IMR-90 (cell line): ENCODE measurements around the gene KCTD4. TPM values are rescaled to one million over a fixed set of nuclear protein-coding genes. Genes with fewer than 3 reads are reported as not detected.

Experiments used
- ATAC-seq: fragments of 200-7000 bp; cut with Tn5 transposase; 2 replicates; pipeline ENCODE4 v1.9.1; 2020; ENCODE audit warnings: low read depth, mild to moderate bottlenecking, moderate library complexity
- BruUV-seq: library from RNA; stranded (reverse); fragments of 400-500 nt; replicated peaks from 2 replicates; lab custom pipeline; 2021; lab: Mats Ljungman, UMichigan
- CTCF ChIA-PET: fragments of 300-600 bp; formaldehyde crosslinking; extraction: SDS; loops from one replicate; lab custom pipeline; 2021; ENCODE audit warnings: antibody characterized with exemption; lab: Yijun Ruan, JAX
- POLR2A ChIA-PET: fragments of 300-600 bp; sonication (Branson Sonifier 250); formaldehyde crosslinking; loops from one replicate; lab custom pipeline; 2022; ENCODE audit warnings: antibody characterized with exemption; ENCODE audit not compliant: unreplicated experiment; lab: Charles Lee
- DNase-seq: peaks from one replicate; pipeline ENCODE4 v3.0.0; 2013
- H2AFZ ChIP-seq: replicated peaks from 2 replicates; pipeline ENCODE3; 2013; ENCODE audit warnings: low read length, mild to moderate bottlenecking; ENCODE audit not compliant: poor library complexity
- H2AK5ac ChIP-seq: 2 replicates; pipeline ENCODE4 v1.6.1; 2013; ENCODE audit warnings: low read depth, low read length, inconsistent platforms
- H2AK9ac ChIP-seq: replicated peaks from 2 replicates; pipeline ENCODE3; 2013; ENCODE audit warnings: mild to moderate bottlenecking, low read depth, low read length, moderate library complexity; ENCODE audit not compliant: poor library complexity
- H2BK120ac ChIP-seq: 2 replicates; pipeline ENCODE4 v1.6.1; 2013; ENCODE audit warnings: low read depth, low read length, inconsistent platforms
- H2BK15ac ChIP-seq: 3 replicates; pipeline ENCODE4 v1.6.1; 2013; ENCODE audit warnings: low read depth, low read length, inconsistent platforms
- H2BK20ac ChIP-seq: 2 replicates; pipeline ENCODE4 v1.6.1; 2013; ENCODE audit warnings: low read depth, mild to moderate bottlenecking, inconsistent platforms, low read length, moderate library complexity
- H2BK5ac ChIP-seq: 2 replicates; pipeline ENCODE4 v1.6.1; 2013; ENCODE audit warnings: mild to moderate bottlenecking, low read depth, low read length, inconsistent platforms; ENCODE audit not compliant: poor library complexity, severe bottlenecking
- H3K14ac ChIP-seq: replicated peaks from 2 replicates; pipeline ENCODE4 v1.6.1; 2013; ENCODE audit warnings: low read depth, low read length, inconsistent platforms
- H3K18ac ChIP-seq: 2 replicates; pipeline ENCODE4 v1.6.1; 2013; ENCODE audit warnings: low read depth, low read length, control low read depth
- H3K23ac ChIP-seq: 2 replicates; pipeline ENCODE4 v1.6.1; 2013; ENCODE audit warnings: low read depth, low read length, inconsistent platforms
- H3K27ac ChIP-seq: 2 replicates; pipeline ENCODE4 v1.5.1; 2013; ENCODE audit warnings: mild to moderate bottlenecking, control low read depth, low read length; ENCODE audit not compliant: insufficient read depth
- H3K27me3 ChIP-seq: 2 replicates; pipeline ENCODE4 v1.6.1; 2013; ENCODE audit warnings: low read length; ENCODE audit not compliant: control insufficient read depth, insufficient read depth
- H3K36me3 ChIP-seq: 2 replicates; pipeline ENCODE4 v1.6.1; 2013; ENCODE audit warnings: low read length, mixed read lengths; ENCODE audit not compliant: control insufficient read depth, insufficient read depth
- H3K4ac ChIP-seq: 2 replicates; pipeline ENCODE4 v1.6.1; 2013; ENCODE audit warnings: low read depth, low read length, inconsistent platforms
- H3K4me1 ChIP-seq: 2 replicates; pipeline ENCODE4 v1.6.1; 2013; ENCODE audit warnings: low read length, mixed read lengths; ENCODE audit not compliant: control insufficient read depth, insufficient read depth
- H3K4me2 ChIP-seq: 2 replicates; pipeline ENCODE4 v1.6.1; 2013; ENCODE audit warnings: low read depth, mild to moderate bottlenecking, control low read depth, low read length, moderate library complexity
- H3K4me3 ChIP-seq: 2 replicates; pipeline ENCODE4 v1.5.1; 2013; ENCODE audit warnings: low read depth, mild to moderate bottlenecking, control low read depth, low read length, moderate library complexity; ENCODE audit not compliant: insufficient read depth
- H3K56ac ChIP-seq: 2 replicates; pipeline ENCODE4 v1.6.1; 2013; ENCODE audit warnings: low read length, inconsistent platforms; ENCODE audit not compliant: insufficient read depth; ENCODE audit errors: extremely low read depth
- H3K79me1 ChIP-seq, 2 experiments: 2 replicates each; pipeline ENCODE4 v1.6.1; 2013; ENCODE audit warnings: low read length in 2 of 2, inconsistent platforms in 1 of 2, low read depth in 1 of 2
- H3K9ac ChIP-seq: 2 replicates; pipeline ENCODE4 v1.6.1; 2013; ENCODE audit warnings: low read depth, low read length, control low read depth
- H3K9me1 ChIP-seq: 2 replicates; pipeline ENCODE4 v1.6.1; 2013; ENCODE audit warnings: low read length, inconsistent platforms; ENCODE audit not compliant: insufficient read depth
- H3K9me3 ChIP-seq: 2 replicates; pipeline ENCODE4 v1.6.1; 2013; ENCODE audit warnings: low read length; ENCODE audit not compliant: control insufficient read depth, insufficient read depth
- H4K20me1 ChIP-seq: 2 replicates; pipeline ENCODE4 v1.6.1; 2013; ENCODE audit warnings: low read length, inconsistent platforms; ENCODE audit not compliant: insufficient read depth
- H4K5ac ChIP-seq: 2 replicates; pipeline ENCODE4 v1.6.1; 2013; ENCODE audit warnings: mild to moderate bottlenecking, low read depth, low read length, control low read depth
- H4K8ac ChIP-seq, 2 experiments: 2 replicates each; pipeline ENCODE4 v1.6.1; 2013; ENCODE audit warnings: low read depth in 2 of 2, low read length in 2 of 2, control low read depth in 1 of 2, inconsistent platforms in 1 of 2
- H4K91ac ChIP-seq: 2 replicates; pipeline ENCODE4 v1.6.1; 2013; ENCODE audit warnings: low read depth, low read length, inconsistent platforms; ENCODE audit not compliant: insufficient read depth
- BHLHE40 ChIP-seq: fragments of 150-350 bp; IDR thresholded peaks from 2 replicates; pipeline ENCODE4 v1.6.1; 2016; ENCODE audit warnings: mild to moderate bottlenecking, low read depth, low read length
- CEBPB ChIP-seq: IDR thresholded peaks from 2 replicates; pipeline ENCODE4 v1.6.1; 2012; ENCODE audit warnings: low read depth, low read length, improper control_type of control experiment
- CHD1 ChIP-seq: IDR thresholded peaks from 2 replicates; pipeline ENCODE4 v1.6.1; 2012; ENCODE audit warnings: low read depth, low read length, improper control_type of control experiment
- FOS ChIP-seq: fragments of 150-350 bp; IDR thresholded peaks from 2 replicates; pipeline ENCODE4 v1.6.1; 2016; ENCODE audit warnings: low read depth, low read length
- MAFK ChIP-seq: IDR thresholded peaks from 2 replicates; pipeline ENCODE4 v1.6.1; 2012; ENCODE audit warnings: low read depth, low read length, improper control_type of control experiment
- MAZ ChIP-seq: IDR thresholded peaks from 2 replicates; pipeline ENCODE4 v1.6.1; 2012; ENCODE audit warnings: low read depth, mild to moderate bottlenecking, low read length, improper control_type of control experiment, moderate library complexity, borderline replicate concordance
- MXI1 ChIP-seq: IDR thresholded peaks from 2 replicates; pipeline ENCODE4 v1.6.1; 2012; ENCODE audit warnings: low read depth, mild to moderate bottlenecking, low read length, moderate library complexity, borderline replicate concordance
- NFE2L2 ChIP-seq: fragments of 150-350 bp; IDR thresholded peaks from 2 replicates; pipeline ENCODE4 v1.6.1; 2016; ENCODE audit warnings: low read depth, mild to moderate bottlenecking, low read length
- POLR2A ChIP-seq: IDR thresholded peaks from 2 replicates; pipeline ENCODE4 v1.6.1; 2012; ENCODE audit warnings: mild to moderate bottlenecking, low read depth, low read length
- RAD21 ChIP-seq: IDR thresholded peaks from 2 replicates; pipeline ENCODE4 v1.6.1; 2012; ENCODE audit warnings: low read length, improper control_type of control experiment
- RCOR1 ChIP-seq: IDR thresholded peaks from 2 replicates; pipeline ENCODE4 v1.6.1; 2012; ENCODE audit warnings: mild to moderate bottlenecking, low read length, improper control_type of control experiment; ENCODE audit not compliant: insufficient replicate concordance
- RFX5 ChIP-seq: IDR thresholded peaks from 2 replicates; pipeline ENCODE4 v1.8.0; 2012; ENCODE audit warnings: low read depth, mild to moderate bottlenecking, low read length, moderate library complexity
- SMC3 ChIP-seq: fragments of 150-350 bp; IDR thresholded peaks from 2 replicates; pipeline ENCODE4 v1.6.1; 2016; ENCODE audit warnings: low read depth, mild to moderate bottlenecking, antibody characterized with exemption, low read length, moderate library complexity
- WGBS, 2 experiments: methylation state at CpG; one replicate each; pipeline versions ENCODE4 v1.1.5 to v1.1.7; 2013; ENCODE audit warnings: missing lambda C conversion rate in 2 of 2; ENCODE audit not compliant: insufficient read length in 1 of 2; ENCODE audit errors: extremely low coverage in 2 of 2; 5-methylcytosine and 5-hydroxymethylcytosine counted together
- dilution Hi-C: fragments of 300-500 bp; cut with HindIII; formaldehyde crosslinking; loops from one replicate; pipeline ENCODE4 v1.14.3; 2018; ENCODE audit warnings: low sequenced_read_pairs; ENCODE audit not compliant: unreplicated experiment
- in situ Hi-C: fragments of 300-500 bp; cut with MboI; formaldehyde crosslinking; loops from 3 replicates; pipeline ENCODE4 v1.14.3; 2019; ENCODE audit warnings: low sequenced_read_pairs, inconsistent platforms, mixed read lengths
- intact Hi-C: fragments of 100-400 bp; cut with micrococcal nuclease; formaldehyde crosslinking; loops from 2 replicates; pipeline ENCODE4 v1.10.0; 2022
- polyA plus RNA-seq, 3 experiments: library from polyadenylated mRNA; depleted of rRNA; stranded (reverse); fragments of >200 nt; gene quantifications; 2 replicates each; pipeline ENCODE4 v1.2.3, GENCODE V29; 2012; ENCODE audit warnings: low replicate concordance in 1 of 3
- total RNA-seq: library from RNA; depleted of rRNA; stranded (reverse); fragments of >200 nt; gene quantifications from 2 replicates; pipeline ENCODE4 v1.2.3, GENCODE V29; 2012
- TF ChIP-seq, protein P1 (sequence below): fragments of 150-350 bp; IDR thresholded peaks from 2 replicates; pipeline ENCODE4 v1.6.1; 2016; ENCODE audit warnings: low read depth, mild to moderate bottlenecking, low read length, moderate library complexity, borderline replicate concordance
- TF ChIP-seq, protein P2 (sequence below): fragments of 150-350 bp; IDR thresholded peaks from 2 replicates; pipeline ENCODE4 v1.6.1; 2017; ENCODE audit warnings: mild to moderate bottlenecking, antibody characterized with exemption, low read length, low read depth
- TF ChIP-seq, protein P3 (sequence below): conservative IDR thresholded peaks from 2 replicates; pipeline ENCODE4 v1.5.1; 2012; ENCODE audit warnings: mild to moderate bottlenecking, low read depth, low read length, improper control_type of control experiment

KCTD4 gene
- total and polyA plus RNA-seq, 2 of the 4 experiments (the other 2 are of a cell fraction): 0.53 to 0.72 TPM

DNA sequence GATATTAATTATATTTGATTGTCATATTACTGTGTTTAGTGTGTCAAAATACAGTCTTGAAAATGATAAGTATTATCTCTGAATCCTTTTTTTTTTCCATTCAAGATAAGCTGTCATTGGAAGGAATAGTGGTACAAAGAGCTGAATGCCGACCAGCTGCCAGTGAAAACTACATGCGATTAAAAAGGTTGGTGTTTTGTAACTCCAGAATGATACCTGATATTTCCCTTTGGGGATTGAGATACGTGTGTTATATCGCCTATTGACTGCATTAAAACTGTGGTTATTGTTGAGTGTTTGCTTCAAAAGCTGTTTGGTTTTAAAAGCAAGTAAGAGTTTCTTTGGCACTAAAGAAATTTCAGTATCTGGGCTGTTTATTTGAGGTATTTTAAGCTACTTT lies 6.5 kb upstream of the KCTD4 start:
- dilution Hi-C loops: no loop called here
- TF ChIP-seq, protein P1, sequence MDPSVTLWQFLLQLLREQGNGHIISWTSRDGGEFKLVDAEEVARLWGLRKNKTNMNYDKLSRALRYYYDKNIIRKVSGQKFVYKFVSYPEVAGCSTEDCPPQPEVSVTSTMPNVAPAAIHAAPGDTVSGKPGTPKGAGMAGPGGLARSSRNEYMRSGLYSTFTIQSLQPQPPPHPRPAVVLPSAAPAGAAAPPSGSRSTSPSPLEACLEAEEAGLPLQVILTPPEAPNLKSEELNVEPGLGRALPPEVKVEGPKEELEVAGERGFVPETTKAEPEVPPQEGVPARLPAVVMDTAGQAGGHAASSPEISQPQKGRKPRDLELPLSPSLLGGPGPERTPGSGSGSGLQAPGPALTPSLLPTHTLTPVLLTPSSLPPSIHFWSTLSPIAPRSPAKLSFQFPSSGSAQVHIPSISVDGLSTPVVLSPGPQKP: no peak
- TF ChIP-seq, protein P2, sequence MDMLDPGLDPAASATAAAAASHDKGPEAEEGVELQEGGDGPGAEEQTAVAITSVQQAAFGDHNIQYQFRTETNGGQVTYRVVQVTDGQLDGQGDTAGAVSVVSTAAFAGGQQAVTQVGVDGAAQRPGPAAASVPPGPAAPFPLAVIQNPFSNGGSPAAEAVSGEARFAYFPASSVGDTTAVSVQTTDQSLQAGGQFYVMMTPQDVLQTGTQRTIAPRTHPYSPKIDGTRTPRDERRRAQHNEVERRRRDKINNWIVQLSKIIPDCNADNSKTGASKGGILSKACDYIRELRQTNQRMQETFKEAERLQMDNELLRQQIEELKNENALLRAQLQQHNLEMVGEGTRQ: no peak
- TF ChIP-seq SMC3 (no peak), RAD21 (no peak), NFE2L2 (no peak), MXI1 (no peak), MAFK (no peak), MAZ (no peak), RCOR1 (no peak), POLR2A (no peak), BHLHE40 (no peak), FOS (no peak), RFX5 (no peak), CHD1 (no peak), CEBPB (no peak)
- TF ChIP-seq, protein P3, sequence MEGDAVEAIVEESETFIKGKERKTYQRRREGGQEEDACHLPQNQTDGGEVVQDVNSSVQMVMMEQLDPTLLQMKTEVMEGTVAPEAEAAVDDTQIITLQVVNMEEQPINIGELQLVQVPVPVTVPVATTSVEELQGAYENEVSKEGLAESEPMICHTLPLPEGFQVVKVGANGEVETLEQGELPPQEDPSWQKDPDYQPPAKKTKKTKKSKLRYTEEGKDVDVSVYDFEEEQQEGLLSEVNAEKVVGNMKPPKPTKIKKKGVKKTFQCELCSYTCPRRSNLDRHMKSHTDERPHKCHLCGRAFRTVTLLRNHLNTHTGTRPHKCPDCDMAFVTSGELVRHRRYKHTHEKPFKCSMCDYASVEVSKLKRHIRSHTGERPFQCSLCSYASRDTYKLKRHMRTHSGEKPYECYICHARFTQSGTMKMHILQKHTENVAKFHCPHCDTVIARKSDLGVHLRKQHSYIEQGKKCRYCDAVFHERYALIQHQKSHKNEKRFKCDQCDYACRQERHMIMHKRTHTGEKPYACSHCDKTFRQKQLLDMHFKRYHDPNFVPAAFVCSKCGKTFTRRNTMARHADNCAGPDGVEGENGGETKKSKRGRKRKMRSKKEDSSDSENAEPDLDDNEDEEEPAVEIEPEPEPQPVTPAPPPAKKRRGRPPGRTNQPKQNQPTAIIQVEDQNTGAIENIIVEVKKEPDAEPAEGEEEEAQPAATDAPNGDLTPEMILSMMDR: no peak
- H4K5ac ChIP-seq: peak overlapping the region; percentile 96; the same call in 1 of the 2 replicates
- POLR2A ChIA-PET: interaction anchor here (1.1 kb wide), 1 partner anchor 87 kb away, joined by 3 read pairs; the partner anchor contains the start of gene GTF2F2
- ATAC-seq: no peak
- peak overlapping the region; percentile 24; the same call in 1 of the 2 replicates for H2AK5ac ChIP-seq
- no peaks in the 10 kb centered on the region for H3K27me3 ChIP-seq
- peak overlapping the region; percentile 88 for H2BK20ac ChIP-seq
- peak overlapping the region; percentile 65 for H3K14ac ChIP-seq
- CTCF ChIA-PET: interaction anchor here (0.5 to 1.2 kb wide), 3 partner anchors 14 to 160 kb away, joined by 3 to 5 read pairs (median 3); no protein-coding TSS in a partner anchor
- H3K36me3 ChIP-seq: peaks cover 5% of the 10 kb centered on the region
- no peak overlapping the region for H2AFZ ChIP-seq
- peak overlapping the region; percentile 92; the same call in 2 of the 3 replicates for H2BK15ac ChIP-seq
- H3K18ac ChIP-seq: peak overlapping the region; percentile 98; the same call in 1 of the 2 replicates
- peaks cover 17% of the 10 kb centered on the region for H3K4me1 ChIP-seq
- peak overlapping the region; percentile 60 for H3K56ac ChIP-seq
- peaks cover 29 to 55% of the 10 kb centered on the region in 2 experiments for H3K79me1 ChIP-seq
- BruUV-seq: no TSS peak
- WGBS, 2 experiments: no CpG with 5 or more reads among the region's 4 CpGs
- H2BK120ac ChIP-seq: peak overlapping the region; percentile 98
- intact Hi-C loops: loop anchor here (5.0 kb wide), 2 partner anchors 35 to 75 kb away; no protein-coding TSS in a partner anchor
- DNase-seq: no peak
- H3K4ac ChIP-seq: peak overlapping the region; percentile 61; the same call in 1 of the 2 replicates
- H3K9me1 ChIP-seq: peaks cover 3% of the 10 kb centered on the region
- in situ Hi-C loops: no loop called here
- H2BK5ac ChIP-seq: peak overlapping the region; percentile 100
- H2AK9ac ChIP-seq: no peak overlapping the region
- H3K4me2 ChIP-seq: peak overlapping the region; percentile 49; the same call in 1 of the 2 replicates
- H3K27ac ChIP-seq: peak overlapping the region; percentile 70
- H3K23ac ChIP-seq: peak overlapping the region; percentile 69; the same call in 1 of the 2 replicates
- H3K9ac ChIP-seq: peak overlapping the region; percentile 67; the same call in 1 of the 2 replicates
- peak overlapping the region; percentile 94 for H4K91ac ChIP-seq
- H4K20me1 ChIP-seq: no peaks in the 10 kb centered on the region
- no peak overlapping the region for H3K4me3 ChIP-seq
- no peaks in the 10 kb centered on the region for H3K9me3 ChIP-seq
- H4K8ac ChIP-seq: peak overlapping the region; percentile 68 to 93
